Ascending aorta (tissue), 2 donors: ENCODE measurements around the gene TNFAIP8. TPM values are rescaled to one million over a fixed set of nuclear protein-coding genes. Genes with fewer than 3 reads are reported as not detected.

Experiments used
- DNase-seq, 2 donors: peaks; one replicate each; pipeline ENCODE4 v3.0.0-alpha.2; 2019; ENCODE audit warnings: low spot score in 2 of 2
- H3K27ac ChIP-seq, 2 donors: fragments of 200-600 bp; sonication (generic); one replicate each; pipeline ENCODE4 v1.5.1; 2016 to 2017; ENCODE audit warnings: mild to moderate bottlenecking in 1 of 2
- H3K27me3 ChIP-seq: fragments of 200-600 bp; sonication (generic); one replicate; pipeline ENCODE4 v1.5.1; 2017
- H3K36me3 ChIP-seq, 2 donors: fragments of 200-600 bp; sonication (generic); one replicate each; pipeline ENCODE4 v1.5.1; 2016
- H3K4me1 ChIP-seq, 2 donors: fragments of 200-600 bp; sonication (generic); one replicate each; pipeline ENCODE4 v1.5.1; 2016 to 2017; ENCODE audit warnings: mild to moderate bottlenecking in 1 of 2
- H3K4me3 ChIP-seq, 2 donors: fragments of 200-600 bp; sonication (generic); one replicate each; pipeline ENCODE4 v1.5.1; 2016 to 2017; ENCODE audit warnings: mild to moderate bottlenecking in 1 of 2
- H3K9me3 ChIP-seq, 2 donors: fragments of 200-600 bp; sonication (generic); one replicate each; pipeline ENCODE4 v1.5.1; 2016
- CTCF ChIP-seq, 3 experiments: fragments of 200-600 bp in 2 of 3; fragments of 450-650 bp in 1 of 3; sonication (generic) in 2 of 3; IDR thresholded peaks; one replicate each; pipeline ENCODE4 v1.5.1; 2016 to 2019; ENCODE audit warnings: antibody characterized with exemption in 3 of 3, mild to moderate bottlenecking in 1 of 3, moderate library complexity in 1 of 3
- intact Hi-C: fragments of 100-400 bp; cut with DNase I; formaldehyde crosslinking; loops from one replicate; pipeline ENCODE4 v1.15.1; 2023
- total RNA-seq: library from RNA; depleted of rRNA; stranded (reverse); fragments of >200 nt; gene quantifications from one replicate; pipeline ENCODE4 v1.1.0, GENCODE V29; 2016

Gene TNFAIP8
- total RNA-seq, 1 donor from 2014 or later, result 3.5 TPM

DNA sequence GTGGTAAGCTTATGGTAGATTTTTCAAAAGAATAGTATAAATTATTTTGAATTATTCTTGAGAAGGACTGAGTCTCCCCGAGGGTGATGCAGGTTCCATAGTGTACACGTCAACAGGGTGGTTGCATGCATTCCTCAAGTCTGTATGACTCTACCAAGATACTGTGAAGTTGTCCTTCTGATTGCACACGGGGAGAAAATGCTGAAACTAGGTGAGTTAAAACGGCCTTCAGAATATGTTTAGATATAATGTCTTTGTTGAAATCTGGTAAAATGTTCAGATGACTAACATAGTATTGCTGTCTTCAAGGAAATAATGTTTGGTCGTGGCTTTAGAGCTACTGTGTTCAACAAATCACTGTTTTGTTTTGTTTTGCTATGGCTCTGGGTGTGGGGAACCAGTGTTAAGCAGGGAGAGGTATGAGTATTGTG lies 22.4 kb upstream of the TNFAIP8 start:
- TF ChIP-seq CTCF (IDR thresholded peaks at IDR 0.05), result no peak
- Histone ChIP-seq H3K36me3 (no peaks in the 10 kb centered on the region), H3K27ac (no peak overlapping the region), H3K4me1 (peaks cover 0 to 6% of the 10 kb centered on the region in 2 donors), H3K4me3 (no peak overlapping the region), H3K27me3 (no peaks in the 10 kb centered on the region), H3K9me3 (no peaks in the 10 kb centered on the region)
- no peak for DNase-seq
- intact Hi-C loops, result loop anchor here (2.0 kb wide), 1 partner anchor 263 kb away; the partner anchor contains the start of gene DMXL1

- DNase-seq, result no peak
- intact Hi-C loops, result loop anchor here (1.0 to 5.0 kb wide), 3 partner anchors 67 to 348 kb away; partner anchors contain the start of gene DTWD2
- Histone ChIP-seq H3K27ac (no peak overlapping the region), H3K36me3 (no peaks in the 10 kb centered on the region), H3K9me3 (no peaks in the 10 kb centered on the region), H3K4me3 (peak overlapping the region in 1 of 2 donors; percentile 17), H3K4me1 (peaks cover 0 to 2% of the 10 kb centered on the region in 2 donors), H3K27me3 (no peaks in the 10 kb centered on the region)
- TF ChIP-seq CTCF (IDR thresholded peaks at IDR 0.05), result no peak
Observed at GRCh38 chr5:119335261-119335677, 20.6 kb upstream of the TNFAIP8 start.

GRCh38 chr5:119336262-119336661 lies 19.6 kb upstream of the TNFAIP8 start:
- DNase-seq, result no peak
- H3K4me3 ChIP-seq, result no peak overlapping the region
- H3K27me3 ChIP-seq, result no peaks in the 10 kb centered on the region
- H3K9me3 ChIP-seq, result no peaks in the 10 kb centered on the region
- peaks cover 0 to 2% of the 10 kb centered on the region in 2 donors for H3K4me1 ChIP-seq
- TF ChIP-seq CTCF (IDR thresholded peaks at IDR 0.05), result no peak
- intact Hi-C loops, result loop anchor here (5.0 kb wide), 1 partner anchor 349 kb away; the partner anchor contains the start of gene DTWD2
- no peaks in the 10 kb centered on the region for H3K36me3 ChIP-seq
- H3K27ac ChIP-seq, result no peak overlapping the region

GRCh38 chr5:119336845-119337580 lies 18.8 kb upstream of the TNFAIP8 start:
- intact Hi-C loops, result loop anchor here (5.0 kb wide), 1 partner anchor 350 kb away; the partner anchor contains the start of gene DTWD2
- H3K36me3 ChIP-seq, result no peaks in the 10 kb centered on the region
- H3K27ac ChIP-seq, result no peak overlapping the region
- H3K9me3 ChIP-seq, result no peaks in the 10 kb centered on the region
- H3K4me1 ChIP-seq, result peaks cover 0 to 2% of the 10 kb centered on the region in 2 donors
- no peak for DNase-seq
- no peak overlapping the region for H3K4me3 ChIP-seq
- H3K27me3 ChIP-seq, result no peaks in the 10 kb centered on the region
- TF ChIP-seq CTCF (IDR thresholded peaks at IDR 0.05), result no peak

DNA sequence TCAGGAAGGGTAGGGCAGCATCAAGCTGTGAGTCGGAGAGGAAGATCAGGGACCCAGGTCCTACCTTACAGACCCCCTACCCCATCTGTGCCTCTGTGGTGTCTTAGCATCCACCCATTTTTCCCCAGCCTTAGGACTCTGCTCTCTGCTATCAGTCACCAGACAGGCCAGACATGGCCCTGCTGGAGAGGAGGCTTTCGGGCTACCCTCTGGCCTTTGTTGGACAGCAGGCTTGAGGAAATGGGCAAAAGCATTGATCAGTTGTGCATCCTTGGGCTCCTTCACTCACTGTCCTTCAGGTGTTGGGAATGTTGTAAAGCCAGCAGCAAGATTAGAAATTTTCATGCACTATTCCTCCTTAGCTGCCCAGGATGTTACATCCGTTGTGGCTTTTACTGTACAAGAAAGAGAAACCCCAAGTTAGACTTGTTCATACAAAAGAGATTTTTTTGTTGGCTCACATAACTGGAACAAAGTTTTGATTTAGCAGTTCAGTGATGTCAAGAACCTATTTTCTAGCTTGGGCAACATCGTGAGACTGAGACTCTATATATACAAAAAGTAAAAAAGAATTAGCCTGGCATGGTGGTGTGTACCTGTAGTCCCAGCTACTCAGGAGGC lies 17.4 kb upstream of the TNFAIP8 start:
- Histone ChIP-seq H3K4me1 (no peaks in the 10 kb centered on the region), H3K27ac (no peak overlapping the region), H3K27me3 (no peaks in the 10 kb centered on the region), H3K4me3 (no peak overlapping the region), H3K9me3 (no peaks in the 10 kb centered on the region), H3K36me3 (no peaks in the 10 kb centered on the region)
- no peak for DNase-seq
- no peak for TF ChIP-seq CTCF (IDR thresholded peaks at IDR 0.05)
- intact Hi-C loops, result loop anchor here (5.0 kb wide), 1 partner anchor 351 kb away; the partner anchor contains the start of gene DTWD2
